Fibroblast of skin of right biceps (primary cell): ENCODE results near the gene KIRREL3.

Experiments
- DNase-seq: peaks from one replicate; pipeline ENCODE4 v3.0.0-alpha.2; 2013

The KIRREL3 gene

DNA sequence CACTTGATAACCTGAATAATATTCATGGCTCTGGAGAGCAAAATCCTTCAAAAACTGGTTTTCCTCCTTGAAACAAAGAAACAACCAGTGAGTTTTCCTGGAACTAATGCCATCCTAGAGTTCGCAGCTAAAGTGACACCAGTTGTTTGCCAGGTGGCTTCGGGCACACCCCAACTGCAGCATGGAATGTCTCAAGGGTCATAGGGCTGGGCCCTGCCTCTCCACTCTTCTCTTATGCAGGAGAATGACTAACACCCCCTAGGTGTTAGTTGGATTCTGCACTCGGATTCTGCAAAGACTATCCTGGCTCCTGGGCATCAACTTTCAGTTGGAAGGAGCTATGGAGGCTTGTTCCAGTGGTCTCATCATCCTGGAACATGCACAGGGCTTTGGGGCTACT lies 98.8 kb downstream of the KIRREL3 start:
- DNase-seq: no peak

DNA sequence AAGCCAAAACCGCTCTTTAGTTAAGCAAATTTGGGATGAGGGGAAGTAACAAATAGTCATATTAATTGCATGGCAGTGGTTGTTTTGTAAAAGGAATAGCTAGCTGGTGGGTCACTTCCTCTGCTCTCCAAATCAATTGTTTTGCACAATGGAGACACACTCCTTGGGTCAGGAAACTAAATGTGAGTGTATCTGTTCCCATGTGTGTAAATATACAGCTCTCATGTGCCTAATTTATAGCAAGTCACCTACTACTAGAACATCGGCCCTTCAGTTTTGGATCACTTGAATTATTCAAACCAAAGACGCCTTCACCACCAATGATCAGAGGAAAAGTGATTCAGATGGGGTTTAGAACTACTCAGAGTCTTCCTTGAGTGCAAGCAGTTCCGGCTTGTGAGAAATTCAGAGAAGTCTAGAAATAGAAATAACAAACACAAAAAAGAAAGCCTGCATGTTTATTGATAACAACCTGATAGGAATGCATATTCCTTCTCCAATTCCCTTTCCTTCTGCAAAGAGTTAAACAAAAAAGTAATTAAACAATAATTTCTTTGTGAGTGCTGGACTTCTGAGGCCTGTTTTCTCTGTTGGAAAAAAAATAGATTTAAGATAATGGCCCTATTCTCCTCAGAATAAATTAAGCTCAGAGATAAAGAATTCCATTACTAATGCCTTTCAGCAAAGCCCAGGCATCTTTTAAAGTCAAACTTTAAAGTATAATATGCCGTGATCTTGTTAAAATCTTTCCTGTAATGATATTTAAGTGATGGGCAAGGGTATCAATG lies 100.4 kb downstream of the KIRREL3 start:
- DNase-seq: no peak

DNA sequence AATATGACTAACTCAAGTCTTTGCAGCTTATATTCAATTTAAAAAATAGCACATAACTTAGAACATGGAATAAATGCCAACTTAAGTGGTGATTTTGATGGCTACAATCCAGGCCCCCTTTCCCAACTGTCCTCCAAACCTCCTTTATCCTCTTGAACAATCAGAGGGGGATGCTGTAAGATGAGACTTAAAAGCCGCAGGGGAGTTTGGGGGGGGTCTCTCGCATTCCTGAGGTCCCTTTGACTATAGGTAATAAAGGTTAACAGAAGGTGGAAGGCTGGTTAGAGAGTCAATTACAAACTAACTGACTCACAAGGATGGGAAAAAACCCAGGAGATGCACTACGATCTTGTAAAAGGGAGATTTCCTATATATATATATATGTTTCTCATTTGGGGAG lies 101.8 kb downstream of the KIRREL3 start:
- no peak for DNase-seq

DNA sequence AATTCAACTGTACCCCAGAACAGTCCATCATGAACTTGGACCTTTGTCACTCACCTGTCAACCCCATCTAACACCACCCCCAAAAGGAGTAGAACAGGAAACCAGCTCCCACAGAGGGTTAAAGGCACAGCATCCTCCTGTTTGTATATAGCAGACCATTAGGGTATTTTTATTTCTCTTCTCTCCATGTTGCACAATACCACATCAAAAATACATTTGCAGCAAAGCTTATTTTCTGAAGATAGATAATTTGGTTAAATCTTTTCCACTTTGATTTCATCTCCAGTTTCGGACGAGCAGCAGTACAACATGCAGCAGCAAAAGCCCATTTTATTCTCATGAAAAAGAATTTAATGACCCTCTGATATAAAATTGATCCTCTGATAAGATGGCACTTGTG lies 103.1 kb downstream of the KIRREL3 start:
- DNase-seq: no peak

DNA sequence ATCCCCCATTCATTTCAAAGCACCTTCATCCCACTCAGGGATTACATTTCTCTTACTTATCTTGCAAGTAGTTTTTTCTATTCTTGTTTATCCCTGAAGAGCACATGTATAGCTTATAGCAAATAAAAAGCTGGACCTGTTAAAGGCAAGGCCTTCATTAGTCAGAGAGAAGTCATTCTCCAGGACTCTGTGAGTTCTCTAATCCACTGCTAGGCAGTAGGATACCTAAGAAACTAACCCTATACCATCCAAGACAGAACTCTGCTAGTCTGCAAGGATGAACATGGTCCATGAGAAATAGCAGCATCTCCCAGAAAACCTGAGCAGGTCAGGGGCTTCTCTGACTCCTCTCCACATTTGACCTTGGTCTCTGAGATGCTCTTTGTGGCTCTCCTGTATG lies 104.5 kb downstream of the KIRREL3 start:
- DNase-seq: no peak

DNA sequence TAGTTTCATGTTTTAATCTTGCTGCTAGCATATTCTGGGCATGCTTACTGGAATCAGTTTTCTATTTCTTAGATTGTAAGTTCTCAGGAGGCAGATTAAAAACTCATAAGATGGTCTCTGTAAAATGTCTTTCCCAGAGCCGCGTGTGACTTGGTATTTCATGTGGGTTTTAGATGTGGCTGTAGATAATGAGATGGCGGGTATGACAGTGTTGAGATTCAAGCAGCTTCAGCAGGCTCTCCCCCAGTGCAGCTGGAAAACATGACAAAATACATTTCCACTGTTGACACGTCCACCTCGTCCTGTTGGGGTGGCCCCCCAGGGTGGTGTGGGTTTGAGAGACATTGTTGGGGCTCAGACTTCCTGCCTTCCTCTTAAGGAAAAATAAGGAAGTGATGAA lies 106.8 kb downstream of the KIRREL3 start:
- peak; percentile 14 for DNase-seq

DNA sequence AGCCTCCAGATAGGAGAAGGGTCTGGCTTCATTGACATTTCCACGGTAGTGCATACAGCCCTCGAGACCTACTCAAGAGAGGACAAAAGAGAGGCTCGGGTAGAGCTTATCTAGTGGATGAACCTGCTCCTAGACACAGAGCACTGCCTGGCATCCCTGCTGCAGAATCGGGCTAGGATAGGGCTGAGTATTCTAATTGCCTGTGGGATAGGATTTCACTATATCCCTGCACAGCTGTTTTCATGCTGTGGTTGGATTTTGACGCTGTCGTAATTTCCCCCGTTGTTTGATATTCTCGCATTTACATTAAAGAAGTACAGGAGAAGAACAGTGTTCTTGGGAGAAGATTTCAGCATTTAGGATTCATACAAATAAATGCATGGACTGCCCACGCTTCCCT lies 107.8 kb downstream of the KIRREL3 start:
- DNase-seq: no peak

DNA sequence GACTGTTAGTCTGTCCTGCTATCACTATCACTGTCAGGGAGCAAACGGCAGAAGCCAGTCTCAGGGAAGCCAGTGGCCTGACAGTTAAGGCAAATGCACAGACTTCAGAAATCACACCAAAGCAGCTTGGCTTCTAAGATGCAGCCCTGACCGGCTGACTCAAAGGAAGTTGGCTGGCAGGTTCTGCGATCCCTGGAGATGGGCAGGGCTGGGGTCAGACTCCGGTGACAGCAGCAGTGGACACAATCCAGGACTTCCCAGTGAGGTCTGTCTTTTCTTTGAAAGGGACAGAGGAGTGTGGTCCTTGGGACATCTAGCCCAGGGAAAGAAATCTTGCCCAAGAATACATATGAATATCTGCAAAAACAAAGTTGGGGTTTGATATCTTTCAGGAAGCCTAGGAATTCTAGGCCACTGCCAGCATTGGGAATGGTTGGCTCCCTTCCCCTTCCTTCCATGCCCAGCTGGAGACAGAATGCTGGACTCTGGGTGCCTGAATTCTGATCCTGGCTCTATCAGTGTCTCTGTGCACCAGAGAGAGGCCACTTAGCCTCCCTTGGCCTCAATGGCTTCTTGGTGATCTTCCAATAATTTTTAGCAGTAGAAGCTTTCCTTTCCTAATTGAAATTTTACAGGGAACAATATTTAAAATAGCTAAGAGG lies 108.9 kb downstream of the KIRREL3 start:
- DNase-seq: no peak

DNA sequence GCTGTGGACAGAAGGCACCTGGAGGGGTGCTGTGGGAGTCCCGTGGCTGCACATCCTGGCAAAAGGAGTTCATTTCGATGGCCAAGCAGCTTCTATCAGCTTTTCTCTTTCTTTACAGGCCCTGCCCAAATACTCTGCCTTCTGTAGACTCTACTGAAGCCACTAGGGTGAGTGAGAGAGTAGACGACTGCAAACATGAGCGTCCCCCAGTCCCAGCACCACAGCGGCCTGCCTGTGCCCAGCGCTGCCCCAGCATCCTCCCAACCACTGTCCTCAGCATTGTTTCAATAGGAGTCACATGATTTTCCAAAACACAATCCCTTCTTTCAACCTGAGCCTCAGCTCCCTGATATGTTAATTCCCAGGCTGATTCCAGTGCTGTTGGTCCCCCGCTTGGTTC lies 110.0 kb downstream of the KIRREL3 start:
- no peak for DNase-seq

DNA sequence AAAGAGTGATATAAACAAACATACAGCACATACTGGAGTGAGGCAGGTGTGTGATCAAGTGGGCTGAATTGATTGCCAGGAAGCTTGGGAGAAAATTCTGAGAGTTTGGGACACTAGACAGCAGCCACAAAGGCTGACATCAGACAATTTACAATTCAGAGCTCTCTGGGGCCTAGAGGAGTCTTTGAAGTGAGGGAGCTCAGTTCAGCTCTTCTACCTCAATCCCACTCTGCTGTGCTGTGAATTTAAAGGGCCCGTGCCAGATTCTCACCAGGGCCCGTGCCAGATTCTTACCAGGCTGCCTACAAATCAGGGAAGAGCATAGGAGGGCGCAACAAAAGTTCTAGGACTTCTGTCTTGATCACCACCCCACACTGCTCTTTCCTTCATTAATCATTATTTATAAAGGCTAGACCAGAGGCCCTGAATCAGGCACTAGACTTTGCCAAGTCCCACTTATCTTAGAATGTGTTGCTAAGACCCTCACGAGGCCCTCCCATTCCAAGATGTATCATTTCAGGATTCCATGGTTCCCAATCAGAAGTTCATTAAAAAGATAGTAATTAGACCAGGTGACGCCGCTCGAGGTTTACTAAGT lies 112.4 kb downstream of the KIRREL3 start:
- no peak for DNase-seq

DNA sequence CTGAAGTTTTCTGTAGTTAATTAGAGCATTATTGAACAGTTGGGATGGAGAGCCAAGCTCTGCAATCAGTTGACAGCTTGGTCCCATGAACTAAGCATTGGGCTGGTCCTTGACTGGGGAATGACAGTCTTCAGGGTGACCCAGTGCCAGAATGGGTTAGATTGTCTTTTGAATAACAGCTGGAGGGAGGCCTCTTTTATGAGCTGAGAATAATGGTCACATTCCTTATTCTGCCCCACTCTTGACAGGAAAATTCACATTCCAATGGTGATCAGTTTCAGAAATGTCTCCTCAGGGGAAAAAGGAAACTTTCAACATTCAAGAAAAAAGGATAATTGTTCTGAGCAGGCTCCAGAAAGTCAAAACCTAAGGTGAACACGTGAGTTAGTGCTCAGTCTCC lies 113.9 kb downstream of the KIRREL3 start:
- DNase-seq: no peak

DNA sequence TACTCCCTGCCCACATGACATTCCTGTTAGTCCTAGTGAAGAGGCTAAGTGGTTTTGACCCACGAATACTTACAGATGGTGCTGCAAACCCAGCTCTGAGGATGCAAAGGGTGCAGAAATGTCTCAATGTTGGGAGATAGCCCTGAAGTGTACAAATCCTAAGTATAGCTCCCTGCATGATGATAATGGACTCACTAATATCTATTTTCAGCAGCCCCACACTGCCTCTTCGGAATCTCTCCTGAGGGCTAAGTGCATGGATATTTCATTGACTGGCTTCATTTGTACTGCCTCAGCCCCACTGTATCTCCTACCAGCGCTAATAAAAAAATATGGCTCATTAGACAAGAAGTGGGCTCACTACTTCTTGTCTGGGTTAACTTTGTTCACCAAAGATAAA lies 114.5 kb downstream of the KIRREL3 start:
- DNase-seq: no peak

DNA sequence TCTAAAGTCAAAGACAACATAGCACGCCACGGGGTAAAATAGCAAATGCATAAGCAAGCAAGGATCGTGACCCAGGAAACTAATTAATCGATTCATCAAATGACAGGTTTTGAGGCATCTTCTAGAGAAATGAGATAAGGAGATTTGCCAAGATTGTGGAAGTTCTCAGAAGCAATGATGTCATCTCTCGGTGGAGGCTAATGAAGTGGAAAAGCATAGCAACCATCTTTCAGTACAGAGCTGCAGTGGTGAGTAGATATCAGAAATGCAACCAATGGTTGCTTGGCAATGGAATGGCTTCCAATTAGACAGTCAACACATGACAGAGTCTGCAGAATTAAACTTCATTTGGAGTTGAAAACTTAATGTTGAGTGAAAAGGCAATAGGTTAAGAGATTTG lies 116.0 kb downstream of the KIRREL3 start:
- DNase-seq: no peak

DNA sequence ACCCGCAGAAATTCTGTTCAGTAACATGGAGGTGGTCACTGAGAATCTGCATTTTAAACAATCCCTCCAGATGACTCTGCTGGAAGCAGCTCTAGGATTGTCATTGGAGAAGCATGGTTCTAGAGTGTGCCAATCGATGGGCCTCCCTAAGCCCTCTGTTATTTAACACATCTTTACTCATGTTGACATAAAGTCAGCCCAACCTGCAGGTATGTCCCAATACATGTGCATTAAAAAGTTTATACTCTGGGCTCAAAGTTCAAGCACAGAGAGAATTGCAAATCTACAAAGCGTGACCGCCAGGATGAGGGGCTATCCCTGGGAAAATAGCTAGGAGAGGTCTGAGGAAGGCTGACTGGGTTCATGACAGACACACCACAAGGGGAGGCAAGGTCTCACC lies 116.4 kb downstream of the KIRREL3 start:
- no peak for DNase-seq

DNA sequence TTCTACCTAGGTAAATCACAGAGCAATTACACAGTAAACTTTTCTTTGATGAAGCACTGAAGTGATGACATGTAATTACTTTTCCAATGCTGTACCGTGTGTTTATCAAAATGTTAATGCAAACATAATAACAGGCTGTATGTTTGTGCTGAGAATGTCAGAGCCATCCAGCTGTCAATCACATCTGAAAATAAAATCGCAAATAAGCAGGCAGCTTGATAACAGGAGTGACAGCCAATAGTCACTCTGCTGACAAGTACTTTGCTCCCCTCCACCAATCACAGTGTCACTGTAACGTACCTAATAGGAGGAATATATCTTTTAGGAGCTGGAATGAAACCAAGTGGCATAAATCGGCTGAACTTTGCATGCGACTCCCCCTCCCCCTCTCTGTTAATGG lies 119.7 kb downstream of the KIRREL3 start:
- no peak for DNase-seq

DNA sequence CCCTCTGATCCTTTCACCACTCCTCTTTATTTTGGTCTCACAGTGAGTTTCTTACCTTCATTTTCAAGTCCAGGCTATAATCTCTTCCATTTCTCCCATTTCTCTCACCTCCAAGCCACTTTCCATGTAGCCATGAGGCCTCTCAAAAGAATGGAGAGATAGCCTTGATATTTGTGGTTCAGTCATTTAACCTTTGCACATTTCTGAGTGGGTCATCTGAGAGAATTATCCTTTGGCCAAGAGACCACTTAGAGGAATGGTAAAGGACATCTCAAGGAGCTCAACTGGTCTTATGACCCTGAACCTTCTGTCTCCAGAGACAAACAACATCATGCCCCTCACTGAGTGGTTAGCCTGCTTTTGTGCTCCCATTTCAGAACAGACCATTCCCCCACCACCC lies 121.1 kb downstream of the KIRREL3 start:
- no peak for DNase-seq

DNA sequence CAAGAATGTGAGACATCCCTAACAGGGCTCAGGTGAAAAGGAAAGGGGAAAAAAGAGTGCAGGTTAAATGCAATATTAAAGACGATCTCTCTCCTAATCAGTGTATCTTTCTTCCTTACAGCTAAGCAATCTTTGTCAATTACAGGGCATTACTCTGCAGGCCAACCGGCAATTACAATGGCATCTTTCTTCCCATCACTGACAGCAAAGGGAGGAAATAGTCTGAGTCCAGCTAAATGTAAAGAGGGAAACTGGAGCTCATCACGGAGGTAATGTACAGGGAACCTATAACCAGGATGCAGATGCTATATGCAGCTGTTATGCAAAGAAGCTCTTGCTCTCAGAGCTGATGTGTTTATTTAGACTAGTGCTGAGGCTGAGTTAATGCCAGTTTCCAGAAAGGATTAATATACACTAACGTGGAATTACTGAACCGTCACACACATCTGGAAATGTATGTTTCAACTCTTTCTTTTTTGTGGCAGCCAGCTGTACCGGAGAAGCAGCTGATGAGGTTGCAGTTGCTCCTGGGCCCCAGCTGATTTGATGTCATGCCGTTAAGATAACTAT lies 121.6 kb downstream of the KIRREL3 start:
- no peak for DNase-seq

DNA sequence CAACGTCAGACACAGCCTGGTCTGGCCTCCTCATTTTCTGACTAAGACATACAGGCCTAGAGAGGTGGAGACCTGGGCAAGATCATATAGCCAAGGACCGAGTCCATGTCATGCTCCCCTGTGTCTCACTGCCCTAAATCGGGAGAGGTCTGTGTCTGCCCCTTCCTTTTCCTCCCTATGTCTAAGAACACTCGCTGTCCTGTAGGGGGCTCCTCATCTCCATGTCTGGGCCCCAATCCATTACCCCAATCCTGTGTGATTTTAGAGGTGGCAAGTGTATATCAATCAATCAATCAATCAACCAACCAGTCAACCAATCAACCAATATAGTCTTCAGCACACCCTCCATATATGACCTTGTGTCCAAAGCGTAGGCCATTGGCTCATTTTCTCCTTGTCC lies 125.7 kb downstream of the KIRREL3 start:
- no peak for DNase-seq

DNA sequence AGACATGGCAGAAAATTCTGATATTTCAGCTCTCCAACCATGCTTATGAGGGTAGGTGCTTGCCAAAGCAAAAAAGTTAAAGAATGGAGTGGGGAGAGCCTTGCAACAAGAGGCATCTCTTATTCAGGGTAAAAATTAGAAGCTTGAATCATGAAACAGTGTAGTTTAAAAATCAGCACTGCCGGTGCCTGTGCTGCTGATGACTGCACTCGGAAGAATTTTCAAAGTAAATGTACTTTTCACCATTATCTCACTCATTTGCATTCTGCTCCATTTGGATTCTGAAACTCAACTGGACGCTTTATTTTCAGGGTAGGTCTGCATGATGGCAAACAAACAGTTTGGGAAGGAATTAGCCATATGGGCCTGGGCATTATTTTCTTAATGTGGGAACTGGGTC lies 126.3 kb downstream of the KIRREL3 start:
- peak; percentile 13 for DNase-seq

DNA sequence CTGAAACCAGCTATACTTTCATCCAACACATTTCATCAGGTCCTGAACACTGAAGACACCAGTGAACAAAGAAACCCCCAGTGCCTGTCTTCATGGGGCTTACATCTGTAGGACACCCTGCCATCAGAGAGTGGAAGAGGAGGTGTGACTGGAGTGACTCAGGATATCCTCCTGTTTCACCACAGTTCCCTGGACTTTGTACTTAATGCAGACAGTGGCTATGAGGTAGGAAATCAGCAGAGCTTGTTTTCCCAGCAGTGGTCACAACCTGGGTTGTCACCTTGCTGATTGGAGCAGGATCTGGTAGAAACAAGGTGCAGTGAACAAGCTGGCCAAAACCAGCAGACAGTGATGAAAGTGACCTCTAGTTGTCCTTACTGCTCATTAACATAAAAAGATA lies 128.8 kb downstream of the KIRREL3 start:
- DNase-seq: no peak

DNA sequence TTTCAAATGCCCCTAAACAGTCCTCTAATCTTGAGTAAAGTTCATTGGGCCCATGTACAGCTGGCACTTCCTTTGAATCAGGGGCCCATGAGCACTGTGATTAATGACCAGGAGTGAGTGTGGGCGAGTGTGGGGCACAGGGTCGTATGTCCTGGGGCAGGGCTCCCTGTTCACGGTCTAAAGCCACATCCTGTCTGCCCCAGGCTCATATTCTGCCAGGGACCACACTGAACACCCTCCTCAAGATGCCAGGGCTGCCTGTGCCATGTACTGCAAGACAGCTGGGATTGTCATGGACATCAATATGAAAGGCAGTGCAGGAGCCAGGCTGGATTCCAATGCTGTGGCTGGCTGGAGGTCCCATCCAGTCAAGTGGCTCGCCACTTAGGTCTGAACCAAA lies 130.5 kb downstream of the KIRREL3 start:
- no peak for DNase-seq

DNA sequence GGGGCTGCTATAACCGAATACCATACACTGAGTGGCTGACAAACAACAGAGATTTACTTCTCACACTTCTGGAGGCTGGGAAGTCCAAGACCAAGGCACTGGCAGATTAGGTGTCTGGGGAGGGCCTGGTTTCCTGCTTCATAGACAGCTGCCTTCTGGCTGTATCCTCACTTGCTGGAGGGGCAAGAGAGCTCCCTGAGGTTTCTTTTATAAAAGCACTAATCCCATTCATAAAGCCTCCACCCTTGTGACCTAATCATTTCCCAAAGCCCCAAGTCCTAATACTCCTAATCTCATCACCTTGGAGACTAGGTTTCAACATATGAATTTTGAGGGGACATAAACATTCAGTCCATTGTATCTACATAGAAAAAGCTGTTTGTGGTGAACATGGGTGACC lies 131.8 kb downstream of the KIRREL3 start:
- DNase-seq: no peak

DNA sequence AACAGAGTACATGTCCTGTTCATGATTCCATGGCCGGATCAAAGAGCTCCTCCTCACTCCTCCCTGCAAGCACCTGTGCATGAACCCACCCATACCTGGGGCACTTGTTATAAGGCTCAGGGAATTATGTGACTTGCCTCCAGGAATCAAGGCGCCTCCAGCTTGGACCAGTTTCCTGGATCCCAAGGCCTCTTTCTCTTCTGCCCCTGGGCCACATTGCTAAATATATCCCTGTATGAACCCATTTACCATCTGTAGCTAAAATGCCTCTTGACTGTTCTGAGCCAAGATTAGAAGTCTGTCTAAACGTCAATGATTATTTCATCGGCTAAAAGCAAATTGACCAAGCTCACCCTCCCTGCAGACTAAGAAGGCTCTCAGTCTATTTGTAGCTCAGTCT lies 135.6 kb downstream of the KIRREL3 start:
- DNase-seq: no peak
